Liver (tissue), 9 donors: ENCODE data around the gene MID1. TPM values are rescaled to one million over a fixed set of nuclear protein-coding genes. Genes with fewer than 3 reads are reported as not detected.

ENCODE experiments used
- DNase-seq: peaks from one replicate; pipeline ENCODE4 v3.0.0-alpha.2; 2017; ENCODE audit warnings: low spot score
- H3K27ac ChIP-seq, 2 donors: one replicate each; pipeline ENCODE4 v1.7.0; 2013; ENCODE audit warnings: inconsistent platforms in 2 of 2, low read length in 2 of 2, control low read depth in 1 of 2, low read depth in 1 of 2, mild to moderate bottlenecking in 1 of 2
- H3K27me3 ChIP-seq, 4 donors: one replicate each; pipeline versions ENCODE4 v1.6.1 to v1.7.0; 2013; ENCODE audit warnings: low read length in 3 of 4, inconsistent platforms in 1 of 4, mild to moderate bottlenecking in 1 of 4, moderate library complexity in 1 of 4; ENCODE audit not compliant: control insufficient read depth in 4 of 4, insufficient read depth in 4 of 4
- H3K36me3 ChIP-seq, 4 donors: one replicate each; pipeline versions ENCODE4 v1.6.1 to v1.7.0; 2013; ENCODE audit warnings: low read length in 3 of 4, mild to moderate bottlenecking in 3 of 4, low read depth in 1 of 4, moderate library complexity in 1 of 4; ENCODE audit not compliant: control insufficient read depth in 4 of 4, insufficient read depth in 3 of 4
- H3K4me1 ChIP-seq, 4 donors: one replicate each; pipeline versions ENCODE4 v1.6.1 to v1.7.0; 2013; ENCODE audit warnings: low read length in 3 of 4, mild to moderate bottlenecking in 3 of 4, moderate library complexity in 1 of 4; ENCODE audit not compliant: control insufficient read depth in 4 of 4, insufficient read depth in 4 of 4
- H3K4me3 ChIP-seq, 3 donors: one replicate each; pipeline versions ENCODE4 v1.6.1 to v1.7.0; 2013; ENCODE audit warnings: low read length in 3 of 3, control low read depth in 1 of 3, low read depth in 1 of 3, mild to moderate bottlenecking in 1 of 3
- H3K9ac ChIP-seq, 2 donors: one replicate each; pipeline ENCODE4 v1.7.0; 2013; ENCODE audit warnings: low read length in 2 of 2, mild to moderate bottlenecking in 2 of 2, moderate library complexity in 2 of 2, control low read depth in 1 of 2, low read depth in 1 of 2
- H3K9me3 ChIP-seq, 4 donors: one replicate each; pipeline versions ENCODE4 v1.6.1 to v1.7.0; 2013; ENCODE audit warnings: low read length in 3 of 4; ENCODE audit not compliant: control insufficient read depth in 4 of 4
- ATF3 ChIP-seq: IDR thresholded peaks from 2 replicates; pipeline ENCODE4 v1.6.1; 2016; ENCODE audit warnings: antibody characterized with exemption
- CTCF ChIP-seq: fragments of 150-350 bp; IDR thresholded peaks from 2 replicates; pipeline ENCODE4 v1.5.1; 2017; ENCODE audit warnings: improper control_type of control experiment, low read depth, low read length; ENCODE audit not compliant: missing input control
- EGR1 ChIP-seq, 2 donors: IDR thresholded peaks; 2 replicates each; pipeline ENCODE4 v1.6.1; 2016 to 2018; ENCODE audit warnings: antibody characterized with exemption in 2 of 2, low read depth in 2 of 2
- FOXA2 ChIP-seq: IDR thresholded peaks from 2 replicates; pipeline ENCODE4 v1.6.1; 2016; ENCODE audit warnings: antibody characterized with exemption
- GABPA ChIP-seq, 2 donors: IDR thresholded peaks in 1 of 2; conservative IDR thresholded peaks in 1 of 2; 2 replicates each; pipeline ENCODE4 v1.6.1; 2016; ENCODE audit warnings: antibody characterized with exemption in 2 of 2, mild to moderate bottlenecking in 1 of 2, moderate library complexity in 1 of 2
- HNF4A ChIP-seq, 2 donors: conservative IDR thresholded peaks; 2 replicates each; pipeline ENCODE4 v1.6.1; 2016; ENCODE audit warnings: antibody characterized with exemption in 2 of 2, mild to moderate bottlenecking in 2 of 2
- HNF4G ChIP-seq: IDR thresholded peaks from 2 replicates; pipeline ENCODE4 v1.6.1; 2016; ENCODE audit warnings: antibody characterized with exemption
- JUND ChIP-seq, 2 donors: IDR thresholded peaks; 2 replicates each; pipeline ENCODE4 v1.6.1; 2016; ENCODE audit warnings: antibody characterized with exemption in 2 of 2
- NR2F2 ChIP-seq: IDR thresholded peaks from 2 replicates; pipeline ENCODE4 v1.6.1; 2016; ENCODE audit warnings: antibody characterized with exemption
- RAD21 ChIP-seq, 2 donors: IDR thresholded peaks; 2 replicates each; pipeline ENCODE4 v1.6.1; 2016; ENCODE audit warnings: antibody characterized with exemption in 2 of 2, mild to moderate bottlenecking in 2 of 2
- REST ChIP-seq: IDR thresholded peaks from 2 replicates; pipeline ENCODE4 v1.6.1; 2016; ENCODE audit warnings: antibody characterized with exemption, mild to moderate bottlenecking
- RXRA ChIP-seq, 2 donors: IDR thresholded peaks; 2 replicates each; pipeline ENCODE4 v1.6.1; 2017 to 2018; ENCODE audit warnings: antibody characterized with exemption in 2 of 2, mild to moderate bottlenecking in 1 of 2
- SP1 ChIP-seq: IDR thresholded peaks from 2 replicates; pipeline ENCODE4 v1.6.1; 2018; ENCODE audit warnings: antibody characterized with exemption, mild to moderate bottlenecking
- TAF1 ChIP-seq: conservative IDR thresholded peaks from 2 replicates; pipeline ENCODE4 v1.6.1; 2016; ENCODE audit warnings: antibody characterized with exemption, mild to moderate bottlenecking
- YY1 ChIP-seq: IDR thresholded peaks from 2 replicates; pipeline ENCODE4 v1.6.1; 2016; ENCODE audit warnings: antibody characterized with exemption, mild to moderate bottlenecking
- WGBS: extraction: QIAGEN DNeasy Blood & Tissue Kit; methylation state at CpG from one replicate; pipeline ENCODE4 v1.1.7; 2013; 5-methylcytosine and 5-hydroxymethylcytosine counted together
- polyA plus RNA-seq, 2 donors: library from polyadenylated mRNA; stranded (reverse) in 1 of 2; unstranded in 1 of 2; fragments of 200-250 nt in 1 of 2; fragments of >200 nt in 1 of 2; fragmentation: Nextera tagmentation in 1 of 2; extraction: Ambion mirVana in 1 of 2; gene quantifications; one replicate each; pipeline versions ENCODE4 v1.2.1 to v1.2.3, GENCODE V29; 2013 to 2015
- total RNA-seq, 2 donors: library from RNA; depleted of rRNA; stranded (reverse); fragments of >200 nt; gene quantifications; one replicate each; pipeline ENCODE4 v1.2.3, GENCODE V29; 2014
- donor health status: healthy.
- donor health status: healthy.
- donor health status: healthy.
- donor health status: healthy.
- donor health status: healthy.

MID1 gene
- total and polyA plus RNA-seq, 4 donors = 1.8 to 7.9 (median 4.2) TPM

GRCh38 chrX:10660171-10660570 is 39.8 kb upstream of the MID1 start:
- H3K9me3 ChIP-seq = peaks cover 0 to 3% (median 0%) of the 10 kb centered on the region in 4 donors
- H3K4me1 ChIP-seq = no peaks in the 10 kb centered on the region
- H3K4me3 ChIP-seq = no peak overlapping the region
- TF ChIP-seq HNF4G (no peak), HNF4A (conservative IDR thresholded peaks at IDR 0.05) (no peak)
- no peaks in the 10 kb centered on the region for H3K36me3 ChIP-seq
- DNase-seq = no peak
- no peaks in the 10 kb centered on the region for H3K27me3 ChIP-seq
- H3K9ac ChIP-seq = no peak overlapping the region
- WGBS = 69% methylated on average over 6 of the region's 6 CpGs
- no peak overlapping the region for H3K27ac ChIP-seq

- peaks cover 0 to 3% (median 0%) of the 10 kb centered on the region in 4 donors for H3K9me3 ChIP-seq
- WGBS = 19% methylated on average over 1 of the region's 1 CpG
- no peak overlapping the region for H3K9ac ChIP-seq
- no peaks in the 10 kb centered on the region for H3K4me1 ChIP-seq
- no peak overlapping the region for H3K4me3 ChIP-seq
- no peaks in the 10 kb centered on the region for H3K36me3 ChIP-seq
- H3K27ac ChIP-seq = no peak overlapping the region
- TF ChIP-seq CTCF (no peak), ATF3 (no peak), HNF4A (conservative IDR thresholded peaks at IDR 0.05) (no peak), GABPA (IDR thresholded peaks at IDR 0.05 in 1 of 2, conservative IDR thresholded peaks at IDR 0.05 in 1 of 2) (no peak), NR2F2 (no peak), EGR1 (IDR thresholded peaks at IDR 0.05; ENCODE audit: low read depth in 2 of 2) (no peak), SP1 (no peak), RXRA (IDR thresholded peaks at IDR 0.05) (no peak)
- no peak for DNase-seq
- H3K27me3 ChIP-seq = no peaks in the 10 kb centered on the region
These were observed 35.8 kb upstream of the MID1 start for GRCh38 chrX:10656214-10656613.

GRCh38 chrX:10654960-10655359 is 34.6 kb upstream of the MID1 start:
- peaks cover 0 to 3% (median 0%) of the 10 kb centered on the region in 4 donors for H3K9me3 ChIP-seq
- H3K4me1 ChIP-seq = no peaks in the 10 kb centered on the region
- peaks cover 0 to 3% (median 0%) of the 10 kb centered on the region in 4 donors for H3K27me3 ChIP-seq
- H3K4me3 ChIP-seq = no peak overlapping the region
- TF ChIP-seq YY1 = no peak
- TF ChIP-seq RAD21 (IDR thresholded peaks at IDR 0.05) = no peak
- TF ChIP-seq RXRA (IDR thresholded peaks at IDR 0.05) = no peak
- TF ChIP-seq JUND (IDR thresholded peaks at IDR 0.05) = no peak
- no peak for TF ChIP-seq FOXA2
- TF ChIP-seq SP1 = no peak
- no peak for TF ChIP-seq TAF1
- no peak for TF ChIP-seq REST
- no peak for DNase-seq
- WGBS = 81% methylated on average over 3 of the region's 3 CpGs
- no peak overlapping the region for H3K27ac ChIP-seq
- H3K9ac ChIP-seq = no peak overlapping the region
- H3K36me3 ChIP-seq = no peaks in the 10 kb centered on the region
